Measurements from ENCODE around the gene C11orf97.

DNA sequence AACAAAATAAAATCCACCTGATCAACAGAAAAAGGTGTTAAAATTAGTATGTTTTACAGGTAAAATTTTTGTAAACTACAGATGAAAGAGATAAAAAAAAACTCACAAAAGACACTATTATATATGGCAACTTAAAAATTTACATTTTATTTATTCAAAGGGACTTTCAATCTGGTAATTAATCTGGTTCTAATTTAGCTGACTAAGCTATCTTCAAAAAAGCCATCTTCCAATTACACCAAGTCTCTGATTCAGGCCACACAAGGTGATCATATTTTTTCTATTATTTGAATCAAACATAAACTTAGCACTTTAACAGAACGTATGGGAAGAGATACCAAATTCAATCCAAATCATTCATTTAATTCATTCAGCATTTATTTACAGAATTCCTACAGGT lies 26.2 kb upstream of the C11orf97 start:
- TF ChIP-seq, protein P1, sequence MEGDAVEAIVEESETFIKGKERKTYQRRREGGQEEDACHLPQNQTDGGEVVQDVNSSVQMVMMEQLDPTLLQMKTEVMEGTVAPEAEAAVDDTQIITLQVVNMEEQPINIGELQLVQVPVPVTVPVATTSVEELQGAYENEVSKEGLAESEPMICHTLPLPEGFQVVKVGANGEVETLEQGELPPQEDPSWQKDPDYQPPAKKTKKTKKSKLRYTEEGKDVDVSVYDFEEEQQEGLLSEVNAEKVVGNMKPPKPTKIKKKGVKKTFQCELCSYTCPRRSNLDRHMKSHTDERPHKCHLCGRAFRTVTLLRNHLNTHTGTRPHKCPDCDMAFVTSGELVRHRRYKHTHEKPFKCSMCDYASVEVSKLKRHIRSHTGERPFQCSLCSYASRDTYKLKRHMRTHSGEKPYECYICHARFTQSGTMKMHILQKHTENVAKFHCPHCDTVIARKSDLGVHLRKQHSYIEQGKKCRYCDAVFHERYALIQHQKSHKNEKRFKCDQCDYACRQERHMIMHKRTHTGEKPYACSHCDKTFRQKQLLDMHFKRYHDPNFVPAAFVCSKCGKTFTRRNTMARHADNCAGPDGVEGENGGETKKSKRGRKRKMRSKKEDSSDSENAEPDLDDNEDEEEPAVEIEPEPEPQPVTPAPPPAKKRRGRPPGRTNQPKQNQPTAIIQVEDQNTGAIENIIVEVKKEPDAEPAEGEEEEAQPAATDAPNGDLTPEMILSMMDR (IDR thresholded peaks at IDR 0.05), result no peak
- TF ChIP-seq POLR2A (IDR thresholded peaks at IDR 0.05), result no peak
- no peak for TF ChIP-seq EP300 (IDR thresholded peaks at IDR 0.05)
